ENCODE data around the gene MAP3K5.
"Not testable (repeated sequence)": the region's sequence is repeated elsewhere in the genome, so short reads cannot be mapped to it uniquely, and the experiment has no call there.

The MAP3K5 gene

GRCh38 chr6:136792410-136793262 is at the start of gene MAP3K5:
MAP3K5 (minus strand) TSS chr6:136792477; CDS start chr6:136792157, 320 bp downstream.
- in situ Hi-C loops (cut with HindIII; ENCODE audit: low sequenced_read_pairs) = no loop called here

- in situ Hi-C loops (cut with HindIII; ENCODE audit: low sequenced_read_pairs) = no loop called here
These were observed 48.2 kb upstream of the MAP3K5 start for GRCh38 chr6:136840276-136841001.

GRCh38 chr6:136831873-136832562 is 39.7 kb upstream of the MAP3K5 start:
- in situ Hi-C loops (cut with HindIII; ENCODE audit: low sequenced_read_pairs) = no loop called here

GRCh38 chr6:136826216-136826615 is 33.9 kb upstream of the MAP3K5 start:
- in situ Hi-C loops (cut with HindIII; ENCODE audit: low sequenced_read_pairs) = no loop called here

GRCh38 chr6:136823128-136823660 is 30.9 kb upstream of the MAP3K5 start:
- in situ Hi-C loops (cut with HindIII; ENCODE audit: low sequenced_read_pairs) = no loop called here

GRCh38 chr6:136822376-136823127 is 30.3 kb upstream of the MAP3K5 start, which contains the start of gene PEX7:
PEX7 (plus strand) TSS chr6:136822592; CDS start chr6:136822666, 74 bp downstream.
- in situ Hi-C loops (cut with HindIII; ENCODE audit: low sequenced_read_pairs) = no loop called here

GRCh38 chr6:136822046-136822375 is 29.7 kb upstream of the MAP3K5 start:
- in situ Hi-C loops (cut with HindIII; ENCODE audit: low sequenced_read_pairs) = no loop called here

- in situ Hi-C loops (cut with HindIII; ENCODE audit: low sequenced_read_pairs) = no loop called here
These were observed 28.3 kb upstream of the MAP3K5 start for GRCh38 chr6:136820561-136820960.

- in situ Hi-C loops (cut with HindIII; ENCODE audit: low sequenced_read_pairs) = no loop called here
These were observed 24.4 kb upstream of the MAP3K5 start for GRCh38 chr6:136816656-136817055.

- in situ Hi-C loops (cut with HindIII; ENCODE audit: low sequenced_read_pairs) = not testable (repeated sequence)
These were observed 23.3 kb upstream of the MAP3K5 start for GRCh38 chr6:136815608-136816007.

GRCh38 chr6:136812174-136812573 is 19.9 kb upstream of the MAP3K5 start:
- in situ Hi-C loops (cut with HindIII; ENCODE audit: low sequenced_read_pairs) = no loop called here

- in situ Hi-C loops (cut with HindIII; ENCODE audit: low sequenced_read_pairs) = no loop called here
These were observed 19.0 kb upstream of the MAP3K5 start for GRCh38 chr6:136811272-136811671.

- in situ Hi-C loops (cut with HindIII; ENCODE audit: low sequenced_read_pairs) = no loop called here
These were observed 17.0 kb upstream of the MAP3K5 start for GRCh38 chr6:136809091-136809860.

- in situ Hi-C loops (cut with HindIII; ENCODE audit: low sequenced_read_pairs) = no loop called here
These were observed 11.3 kb upstream of the MAP3K5 start for GRCh38 chr6:136803608-136804007.

- in situ Hi-C loops (cut with HindIII; ENCODE audit: low sequenced_read_pairs) = no loop called here
These were observed 9.3 kb upstream of the MAP3K5 start for GRCh38 chr6:136801581-136801980.

GRCh38 chr6:136798044-136798443 is 5.8 kb upstream of the MAP3K5 start:
- in situ Hi-C loops (cut with HindIII; ENCODE audit: low sequenced_read_pairs) = no loop called here

- in situ Hi-C loops (cut with HindIII; ENCODE audit: low sequenced_read_pairs) = no loop called here
These were observed 3.7 kb upstream of the MAP3K5 start for GRCh38 chr6:136795996-136796395.

- in situ Hi-C loops (cut with HindIII; ENCODE audit: low sequenced_read_pairs) = no loop called here
These were observed 3.1 kb upstream of the MAP3K5 start for GRCh38 chr6:136795386-136795785.

- in situ Hi-C loops (cut with HindIII; ENCODE audit: low sequenced_read_pairs) = no loop called here
These were observed 1.1 kb upstream of the MAP3K5 start for GRCh38 chr6:136793363-136793762.

GRCh38 chr6:136792095-136792409 is 225 bp downstream of the MAP3K5 start:
- in situ Hi-C loops (cut with HindIII; ENCODE audit: low sequenced_read_pairs) = no loop called here

All from DLD1 (cell line).